H1 (cell line): Measurements from ENCODE around the gene GADD45B.

Source experiments
- CTCF ChIP-seq, 3 experiments: IDR thresholded peaks; 1 replicate in 2 of 3; 2 replicates in 1 of 3; pipeline versions ENCODE4 v1.5.1 to v1.6.1; 2011; ENCODE audit warnings: low read length in 3 of 3, mild to moderate bottlenecking in 3 of 3, inconsistent platforms in 2 of 3, low read depth in 1 of 3, moderate library complexity in 1 of 3; ENCODE audit not compliant: insufficient read depth in 1 of 3; ENCODE audit errors: control extremely low read depth in 1 of 3
- EGR1 ChIP-seq: IDR thresholded peaks from 2 replicates; pipeline ENCODE4 v1.6.1; 2011; ENCODE audit warnings: low read depth, low read length, borderline replicate concordance
- NRF1 ChIP-seq: IDR thresholded peaks from 2 replicates; pipeline ENCODE4 v1.6.1; 2011; ENCODE audit warnings: mild to moderate bottlenecking, low read depth, low read length, improper control_type of control experiment
- PHF8 ChIP-seq: fragments of 200-600 bp; sonication (generic); conservative IDR thresholded peaks from 2 replicates; pipeline ENCODE4 v1.7.1; 2012; ENCODE audit warnings: low read depth, mild to moderate bottlenecking, inconsistent platforms, low read length, moderate library complexity

GRCh38 chr19:2495651-2496316 lies 19.9 kb downstream of the GADD45B start:
- no peak for TF ChIP-seq CTCF (IDR thresholded peaks at IDR 0.05; ENCODE audit: control extremely low read depth in 1 of 3, insufficient read depth in 1 of 3, low read depth in 1 of 3, low read length in 3 of 3)
- no peak for TF ChIP-seq PHF8
- TF ChIP-seq NRF1 = no peak
- no peak for TF ChIP-seq EGR1
